ENCODE data around the gene KCNJ6.

- TF ChIP-seq ZNF274 (IDR thresholded peaks at IDR 0.05; ENCODE audit: insufficient read depth, insufficient read length) (no peak), JUND (IDR thresholded peaks at IDR 0.05; ENCODE audit: low read depth, low read length) (no peak), CTCF (IDR thresholded peaks at IDR 0.05 in 2 of 3, conservative IDR thresholded peaks at IDR 0.05 in 1 of 3; ENCODE audit: control insufficient read depth in 2 of 3, extremely low read depth in 1 of 3, insufficient read depth in 1 of 3, low read depth in 3 of 3, low read length in 3 of 3) (no peak)
Observed at GRCh38 chr21:37790905-37791304, 125.4 kb downstream of the KCNJ6 start.

All from GM12878 (cell line).